ENCODE data around the gene SPOPL.

SPOPL gene

GRCh38 chr2:138502255-138503086, 901 bp downstream of the SPOPL start (continued):
- TF ChIP-seq ZBTB21 (tag by site-specific recombination; IDR thresholded peaks at IDR 0.05) (no peak), ZNF155 (tag by site-specific recombination; IDR thresholded peaks at IDR 0.05) (no peak), ZNF148 (tag by site-specific recombination; IDR thresholded peaks at IDR 0.05; ENCODE audit: borderline replicate concordance) (no peak), ZNF513 (tag by site-specific recombination; IDR thresholded peaks at IDR 0.05) (no peak), INSM2 (tag by site-specific recombination; IDR thresholded peaks at IDR 0.05) (no peak), ZNF747 (tag by site-specific recombination; IDR thresholded peaks at IDR 0.05) (no peak), ZNF274 (IDR thresholded peaks at IDR 0.05; ENCODE audit: low read length) (no peak), ZNF274 (tag by site-specific recombination; IDR thresholded peaks at IDR 0.05; ENCODE audit: borderline replicate concordance) (no peak), ZBTB17 (tag by site-specific recombination; IDR thresholded peaks at IDR 0.05) (no peak), SP2 (tag by site-specific recombination; IDR thresholded peaks at IDR 0.05) (no peak; the same call in 1 of the 2 replicates), ZBTB1 (tag by site-specific recombination; IDR thresholded peaks at IDR 0.05) (no peak), ZNF596 (tag by site-specific recombination; IDR thresholded peaks at IDR 0.05) (no peak), ZNF785 (tag by site-specific recombination; IDR thresholded peaks at IDR 0.05) (no peak), ZNF335 (tag by site-specific recombination; conservative IDR thresholded peaks at IDR 0.05) (peak; percentile 66), ZNF292 (tag by site-specific recombination; IDR thresholded peaks at IDR 0.05; ENCODE audit: borderline replicate concordance, low read depth) (no peak)
- TF ChIP-seq, protein P1, sequence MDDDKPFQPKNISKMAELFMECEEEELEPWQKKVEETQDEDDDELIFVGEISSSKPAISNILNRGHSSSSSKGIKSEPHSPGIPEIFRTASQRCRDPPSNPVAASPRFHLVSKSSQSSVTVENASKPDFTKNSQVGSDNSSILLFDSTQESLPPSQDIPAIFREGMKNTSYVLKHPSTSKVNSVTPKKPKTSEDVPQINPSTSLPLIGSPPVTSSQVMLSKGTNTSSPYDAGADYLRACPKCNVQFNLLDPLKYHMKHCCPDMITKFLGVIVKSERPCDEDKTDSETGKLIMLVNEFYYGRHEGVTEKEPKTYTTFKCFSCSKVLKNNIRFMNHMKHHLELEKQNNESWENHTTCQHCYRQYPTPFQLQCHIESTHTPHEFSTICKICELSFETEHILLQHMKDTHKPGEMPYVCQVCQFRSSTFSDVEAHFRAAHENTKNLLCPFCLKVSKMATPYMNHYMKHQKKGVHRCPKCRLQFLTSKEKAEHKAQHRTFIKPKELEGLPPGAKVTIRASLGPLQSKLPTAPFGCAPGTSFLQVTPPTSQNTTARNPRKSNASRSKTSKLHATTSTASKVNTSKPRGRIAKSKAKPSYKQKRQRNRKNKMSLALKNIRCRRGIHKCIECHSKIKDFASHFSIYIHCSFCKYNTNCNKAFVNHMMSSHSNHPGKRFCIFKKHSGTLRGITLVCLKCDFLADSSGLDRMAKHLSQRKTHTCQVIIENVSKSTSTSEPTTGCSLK (tag by site-specific recombination; IDR thresholded peaks at IDR 0.05): no peak
- TF ChIP-seq, protein P2, sequence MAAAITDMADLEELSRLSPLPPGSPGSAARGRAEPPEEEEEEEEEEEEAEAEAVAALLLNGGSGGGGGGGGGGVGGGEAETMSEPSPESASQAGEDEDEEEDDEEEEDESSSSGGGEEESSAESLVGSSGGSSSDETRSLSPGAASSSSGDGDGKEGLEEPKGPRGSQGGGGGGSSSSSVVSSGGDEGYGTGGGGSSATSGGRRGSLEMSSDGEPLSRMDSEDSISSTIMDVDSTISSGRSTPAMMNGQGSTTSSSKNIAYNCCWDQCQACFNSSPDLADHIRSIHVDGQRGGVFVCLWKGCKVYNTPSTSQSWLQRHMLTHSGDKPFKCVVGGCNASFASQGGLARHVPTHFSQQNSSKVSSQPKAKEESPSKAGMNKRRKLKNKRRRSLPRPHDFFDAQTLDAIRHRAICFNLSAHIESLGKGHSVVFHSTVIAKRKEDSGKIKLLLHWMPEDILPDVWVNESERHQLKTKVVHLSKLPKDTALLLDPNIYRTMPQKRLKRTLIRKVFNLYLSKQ (tag by site-specific recombination; IDR thresholded peaks at IDR 0.05; ENCODE audit: borderline replicate concordance): no peak
- TF ChIP-seq, protein P3, sequence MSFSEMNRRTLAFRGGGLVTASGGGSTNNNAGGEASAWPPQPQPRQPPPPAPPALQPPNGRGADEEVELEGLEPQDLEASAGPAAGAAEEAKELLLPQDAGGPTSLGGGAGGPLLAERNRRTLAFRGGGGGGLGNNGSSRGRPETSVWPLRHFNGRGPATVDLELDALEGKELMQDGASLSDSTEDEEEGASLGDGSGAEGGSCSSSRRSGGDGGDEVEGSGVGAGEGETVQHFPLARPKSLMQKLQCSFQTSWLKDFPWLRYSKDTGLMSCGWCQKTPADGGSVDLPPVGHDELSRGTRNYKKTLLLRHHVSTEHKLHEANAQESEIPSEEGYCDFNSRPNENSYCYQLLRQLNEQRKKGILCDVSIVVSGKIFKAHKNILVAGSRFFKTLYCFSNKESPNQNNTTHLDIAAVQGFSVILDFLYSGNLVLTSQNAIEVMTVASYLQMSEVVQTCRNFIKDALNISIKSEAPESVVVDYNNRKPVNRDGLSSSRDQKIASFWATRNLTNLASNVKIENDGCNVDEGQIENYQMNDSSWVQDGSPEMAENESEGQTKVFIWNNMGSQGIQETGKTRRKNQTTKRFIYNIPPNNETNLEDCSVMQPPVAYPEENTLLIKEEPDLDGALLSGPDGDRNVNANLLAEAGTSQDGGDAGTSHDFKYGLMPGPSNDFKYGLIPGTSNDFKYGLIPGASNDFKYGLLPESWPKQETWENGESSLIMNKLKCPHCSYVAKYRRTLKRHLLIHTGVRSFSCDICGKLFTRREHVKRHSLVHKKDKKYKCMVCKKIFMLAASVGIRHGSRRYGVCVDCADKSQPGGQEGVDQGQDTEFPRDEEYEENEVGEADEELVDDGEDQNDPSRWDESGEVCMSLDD (tag by site-specific recombination; IDR thresholded peaks at IDR 0.05): no peak
- TF ChIP-seq, protein P4, sequence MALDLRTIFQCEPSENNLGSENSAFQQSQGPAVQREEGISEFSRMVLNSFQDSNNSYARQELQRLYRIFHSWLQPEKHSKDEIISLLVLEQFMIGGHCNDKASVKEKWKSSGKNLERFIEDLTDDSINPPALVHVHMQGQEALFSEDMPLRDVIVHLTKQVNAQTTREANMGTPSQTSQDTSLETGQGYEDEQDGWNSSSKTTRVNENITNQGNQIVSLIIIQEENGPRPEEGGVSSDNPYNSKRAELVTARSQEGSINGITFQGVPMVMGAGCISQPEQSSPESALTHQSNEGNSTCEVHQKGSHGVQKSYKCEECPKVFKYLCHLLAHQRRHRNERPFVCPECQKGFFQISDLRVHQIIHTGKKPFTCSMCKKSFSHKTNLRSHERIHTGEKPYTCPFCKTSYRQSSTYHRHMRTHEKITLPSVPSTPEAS (tag by site-specific recombination; IDR thresholded peaks at IDR 0.05): no peak
- TF ChIP-seq, protein P5, sequence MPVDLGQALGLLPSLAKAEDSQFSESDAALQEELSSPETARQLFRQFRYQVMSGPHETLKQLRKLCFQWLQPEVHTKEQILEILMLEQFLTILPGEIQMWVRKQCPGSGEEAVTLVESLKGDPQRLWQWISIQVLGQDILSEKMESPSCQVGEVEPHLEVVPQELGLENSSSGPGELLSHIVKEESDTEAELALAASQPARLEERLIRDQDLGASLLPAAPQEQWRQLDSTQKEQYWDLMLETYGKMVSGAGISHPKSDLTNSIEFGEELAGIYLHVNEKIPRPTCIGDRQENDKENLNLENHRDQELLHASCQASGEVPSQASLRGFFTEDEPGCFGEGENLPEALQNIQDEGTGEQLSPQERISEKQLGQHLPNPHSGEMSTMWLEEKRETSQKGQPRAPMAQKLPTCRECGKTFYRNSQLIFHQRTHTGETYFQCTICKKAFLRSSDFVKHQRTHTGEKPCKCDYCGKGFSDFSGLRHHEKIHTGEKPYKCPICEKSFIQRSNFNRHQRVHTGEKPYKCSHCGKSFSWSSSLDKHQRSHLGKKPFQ (tag by site-specific recombination; IDR thresholded peaks at IDR 0.05): no peak
- TF ChIP-seq, protein P6, sequence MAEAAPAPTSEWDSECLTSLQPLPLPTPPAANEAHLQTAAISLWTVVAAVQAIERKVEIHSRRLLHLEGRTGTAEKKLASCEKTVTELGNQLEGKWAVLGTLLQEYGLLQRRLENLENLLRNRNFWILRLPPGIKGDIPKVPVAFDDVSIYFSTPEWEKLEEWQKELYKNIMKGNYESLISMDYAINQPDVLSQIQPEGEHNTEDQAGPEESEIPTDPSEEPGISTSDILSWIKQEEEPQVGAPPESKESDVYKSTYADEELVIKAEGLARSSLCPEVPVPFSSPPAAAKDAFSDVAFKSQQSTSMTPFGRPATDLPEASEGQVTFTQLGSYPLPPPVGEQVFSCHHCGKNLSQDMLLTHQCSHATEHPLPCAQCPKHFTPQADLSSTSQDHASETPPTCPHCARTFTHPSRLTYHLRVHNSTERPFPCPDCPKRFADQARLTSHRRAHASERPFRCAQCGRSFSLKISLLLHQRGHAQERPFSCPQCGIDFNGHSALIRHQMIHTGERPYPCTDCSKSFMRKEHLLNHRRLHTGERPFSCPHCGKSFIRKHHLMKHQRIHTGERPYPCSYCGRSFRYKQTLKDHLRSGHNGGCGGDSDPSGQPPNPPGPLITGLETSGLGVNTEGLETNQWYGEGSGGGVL (tag by site-specific recombination; IDR thresholded peaks at IDR 0.05): no peak
